Suprapubic skin (tissue), 3 donors: ENCODE measurements around the gene TAS1R3.

Experiments used
- CTCF ChIP-seq, 2 donors: fragments of 200-600 bp in 1 of 2; fragments of 450-650 bp in 1 of 2; sonication (generic) in 1 of 2; IDR thresholded peaks; one replicate each; pipeline ENCODE4 v1.5.1; 2016 to 2019; ENCODE audit warnings: antibody characterized with exemption in 2 of 2, mild to moderate bottlenecking in 1 of 2, moderate library complexity in 1 of 2
- POLR2A ChIP-seq, 2 donors: fragments of 450-650 bp; IDR thresholded peaks; one replicate each; pipeline ENCODE4 v1.6.1; 2017; ENCODE audit warnings: antibody characterized with exemption in 2 of 2, mild to moderate bottlenecking in 2 of 2, moderate library complexity in 2 of 2

DNA sequence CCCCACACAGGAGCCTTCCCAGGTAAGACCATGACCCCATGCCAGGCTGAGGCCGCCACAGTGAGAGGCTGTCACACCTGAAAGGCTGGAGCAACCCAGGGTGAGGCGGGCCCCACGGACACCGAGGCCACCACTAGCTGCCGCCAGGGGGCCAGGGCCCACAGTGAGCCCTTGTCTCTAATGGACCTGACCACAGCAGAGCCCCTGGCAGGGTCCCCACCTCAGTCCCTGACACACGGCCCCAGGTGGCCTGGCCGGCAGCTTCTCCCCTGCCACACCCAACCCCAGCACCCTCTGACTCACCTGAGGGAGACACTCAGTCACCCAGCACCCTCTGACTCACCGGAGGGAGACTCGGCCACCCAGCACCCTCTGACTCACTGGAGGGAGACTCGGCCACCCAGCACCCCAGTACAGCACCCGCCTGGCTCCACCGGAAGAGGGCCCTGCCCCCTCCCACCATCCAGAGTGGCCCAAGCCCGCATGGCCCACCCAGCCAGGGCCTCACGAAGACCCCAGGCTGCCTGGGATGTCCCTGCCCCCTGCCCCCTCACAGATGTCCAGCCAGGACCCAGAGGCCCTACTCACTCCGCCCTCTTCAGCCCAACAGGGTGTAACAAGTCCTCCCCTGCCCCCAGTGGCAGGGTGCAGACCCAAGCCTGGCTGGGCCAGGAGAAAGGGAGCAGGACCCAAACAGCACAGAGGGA, 13.7 kb downstream of the TAS1R3 start:
- peak in 1 of 2 donors; percentile 13 for TF ChIP-seq CTCF (IDR thresholded peaks at IDR 0.05)
- TF ChIP-seq POLR2A (IDR thresholded peaks at IDR 0.05) = no peak
